Gastrocnemius medialis (tissue), 4 donors: ENCODE measurements around the gene SPTBN1.

ENCODE experiments used
- CTCF ChIP-seq, 5 experiments: fragments of 450-650 bp in 3 of 5; fragments of 200-600 bp in 2 of 5; sonication (generic) in 2 of 5; IDR thresholded peaks in 4 of 5; conservative IDR thresholded peaks in 1 of 5; 1 replicate in 4 of 5; 2 replicates in 1 of 5; pipeline ENCODE4 v1.5.1; 2016 to 2019; ENCODE audit warnings: antibody characterized with exemption in 5 of 5, mild to moderate bottlenecking in 3 of 5, moderate library complexity in 3 of 5
- POLR2A ChIP-seq, 2 donors: fragments of 450-650 bp; IDR thresholded peaks; one replicate each; pipeline ENCODE4 v1.6.1; 2017; ENCODE audit warnings: antibody characterized with exemption in 2 of 2, mild to moderate bottlenecking in 2 of 2, moderate library complexity in 2 of 2

- TF ChIP-seq CTCF (IDR thresholded peaks at IDR 0.05 in 4 of 5, conservative IDR thresholded peaks at IDR 0.05 in 1 of 5), result no peak
- TF ChIP-seq POLR2A (IDR thresholded peaks at IDR 0.05), result no peak
These were observed 101.1 kb downstream of the SPTBN1 start for GRCh38 chr2:54557211-54557600.
